ENCODE data around the gene CENPE. TPM values are rescaled to one million over a fixed set of nuclear protein-coding genes. Genes with fewer than 3 reads are reported as not detected.

Gene CENPE
- total and polyA plus RNA-seq, 2 of the 8 experiments (the other 6 are each of a cell fraction or from before 2014, with no cell fraction given) = 2.1 to 49.0 TPM

DNA sequence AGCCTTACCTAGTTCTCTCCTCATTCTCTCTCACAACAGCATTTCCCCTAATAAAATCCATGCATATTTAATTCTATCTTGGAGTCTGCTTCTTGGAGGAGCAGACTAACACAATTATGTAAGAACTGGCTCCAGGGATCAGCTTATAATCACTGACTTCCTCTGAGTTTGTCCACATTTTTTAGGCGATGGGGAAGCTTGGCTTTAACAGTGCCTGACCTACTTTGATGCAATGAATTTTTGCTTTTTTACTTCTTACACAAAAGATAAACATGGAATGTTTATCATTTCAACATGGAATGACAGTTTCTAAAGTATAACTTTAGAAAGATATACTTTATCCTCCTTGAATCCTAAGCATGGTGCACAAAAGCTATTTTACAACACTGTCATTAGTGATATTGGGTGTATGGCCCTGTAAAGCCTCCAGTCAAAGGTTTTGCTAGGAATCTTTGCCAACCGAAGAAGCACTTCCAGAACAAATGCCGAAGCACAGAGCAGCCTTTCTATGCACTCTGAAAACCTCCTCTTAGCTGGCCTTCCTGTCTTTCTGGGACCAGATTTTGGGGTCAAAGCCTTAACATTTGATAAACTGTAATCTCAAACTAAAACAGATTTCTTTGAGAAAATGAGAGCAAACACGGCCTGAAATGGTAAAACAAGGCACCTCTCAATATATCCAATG, 99.2 kb downstream of the CENPE start (continued):
- TF ChIP-seq PHF8 (conservative IDR thresholded peaks at IDR 0.05; ENCODE audit: low read depth, low read length) (no peak), SP1 (IDR thresholded peaks at IDR 0.05; ENCODE audit: low read depth, low read length) (no peak), TEAD4 (IDR thresholded peaks at IDR 0.05; ENCODE audit: low read depth, low read length) (no peak), SP2 (IDR thresholded peaks at IDR 0.05; ENCODE audit: low read length) (no peak), CHD7 (IDR thresholded peaks at IDR 0.05; ENCODE audit: insufficient replicate concordance, low read length) (no peak)

Measured in H1 (cell line).